ENCODE data around the gene HIVEP3. TPM values are rescaled to one million over a fixed set of nuclear protein-coding genes. Genes with fewer than 3 reads are reported as not detected.
"Not testable (repeated sequence)": the region's sequence is repeated elsewhere in the genome, so short reads cannot be mapped to it uniquely, and the experiment has no call there.

Gene HIVEP3
- total RNA-seq, 2 donors from 2014 or later, result 4.0 to 5.4 TPM

DNA sequence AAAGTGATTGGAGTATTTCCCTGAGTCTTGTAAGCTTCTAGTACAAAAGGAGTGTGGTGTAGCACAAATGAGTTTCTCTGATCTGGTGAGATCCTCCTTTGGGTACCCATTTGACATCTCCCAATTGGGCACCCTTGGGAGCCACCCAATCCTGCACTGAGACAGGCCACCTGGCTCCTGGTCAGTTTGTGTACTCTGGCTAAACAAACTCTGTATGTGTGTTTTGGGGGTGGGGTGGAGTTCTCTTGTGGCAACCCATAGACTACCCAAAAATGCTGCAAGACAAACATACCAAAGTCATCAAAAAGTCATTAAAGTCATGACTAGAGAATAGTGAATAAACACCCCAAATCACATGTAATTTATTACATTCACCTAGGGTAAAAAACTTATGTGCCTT is 8.4 kb upstream of the HIVEP3 start:
- ATAC-seq, result no peak
- DNase-seq, result no peak
- intact Hi-C loops (cut with DNase I, micrococcal nuclease), result no loop called here

DNA sequence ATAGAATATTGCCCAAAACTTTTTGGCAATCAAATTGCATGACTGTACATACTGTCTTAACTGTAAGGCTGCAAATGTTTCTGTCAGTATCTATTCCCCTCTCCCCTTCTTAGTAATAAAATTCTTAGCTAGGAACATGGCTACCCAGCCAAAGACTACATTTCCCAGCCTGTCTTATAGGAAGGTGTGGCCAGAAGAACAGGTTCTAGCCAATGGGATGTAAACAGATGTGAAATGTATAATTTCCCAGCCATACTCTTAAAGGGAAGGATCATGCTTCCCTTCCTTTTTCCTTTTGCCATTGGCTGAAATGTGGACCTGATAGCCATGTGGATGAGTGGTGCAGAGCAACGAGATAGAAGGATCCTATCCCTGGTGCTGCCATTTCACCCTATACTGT is 7.0 kb upstream of the HIVEP3 start:
- intact Hi-C loops (cut with DNase I, micrococcal nuclease), result no loop called here
- ATAC-seq, result peak; percentile 84

DNA sequence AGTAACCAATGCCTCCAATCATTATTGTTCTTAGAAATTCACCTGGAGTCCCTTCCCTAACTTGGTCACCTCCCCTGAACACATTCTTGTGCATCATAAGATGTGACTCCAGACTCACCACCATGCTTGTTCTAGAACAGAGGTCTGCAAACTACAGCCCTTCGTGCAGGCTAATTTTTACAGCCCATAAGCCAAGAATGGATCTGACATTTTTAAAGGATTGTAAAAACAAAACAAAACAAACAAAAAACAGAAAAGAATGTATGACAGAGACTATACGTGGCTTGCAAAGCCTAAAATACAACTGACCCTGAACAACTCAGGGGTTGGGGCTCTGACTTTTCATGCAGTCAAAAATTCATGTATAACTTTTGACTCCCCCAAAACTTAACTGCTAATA is 6.2 kb upstream of the HIVEP3 start:
- ATAC-seq, result no peak
- no peak for DNase-seq

More for the DNA sequence above, 7.0 kb upstream of the HIVEP3 start:
- DNase-seq, result no peak

DNA sequence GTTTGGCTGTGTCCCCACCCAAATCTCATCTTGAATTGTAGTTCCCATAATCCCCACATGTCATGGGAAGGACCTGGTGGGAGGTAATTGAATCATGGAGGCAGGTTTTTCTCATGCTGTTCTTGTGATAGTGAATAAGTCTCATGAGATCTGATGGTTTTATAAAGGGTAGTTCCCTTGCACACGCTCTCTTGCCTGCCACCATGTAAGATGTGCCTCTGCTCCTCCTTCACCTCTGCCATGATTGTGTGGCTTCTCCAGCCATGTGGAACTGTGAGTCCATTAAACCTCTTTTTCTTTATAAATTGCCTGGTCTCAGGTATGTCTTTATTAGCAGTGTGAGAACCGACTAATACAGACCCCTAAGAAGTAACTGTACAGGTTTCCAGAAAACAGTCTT is 2.5 kb upstream of the HIVEP3 start:
- DNase-seq; ATAC-seq; intact Hi-C loops (cut with DNase I, micrococcal nuclease): not testable (repeated sequence)

More for the DNA sequence above, 6.2 kb upstream of the HIVEP3 start:
- intact Hi-C loops (cut with DNase I, micrococcal nuclease), result no loop called here

DNA sequence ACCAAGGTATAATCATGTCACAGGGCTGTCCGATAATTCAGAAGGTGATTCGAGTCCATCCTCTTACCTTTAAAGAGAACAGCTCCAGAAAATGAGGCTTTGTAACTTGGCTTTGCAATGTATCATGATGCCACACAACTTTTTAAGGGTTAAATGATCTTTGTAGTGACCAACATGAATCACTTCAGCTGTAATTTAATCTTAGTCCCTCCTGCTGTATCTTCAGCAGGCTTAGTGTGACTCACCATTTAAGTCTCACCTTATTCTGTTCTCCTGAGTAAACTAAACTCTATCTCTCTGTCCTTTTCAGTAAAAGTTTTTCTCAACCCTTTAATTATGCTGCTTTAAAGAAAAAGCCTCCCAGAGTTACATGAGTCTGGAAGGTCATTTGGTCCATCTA is 1.9 kb upstream of the HIVEP3 start:
- ATAC-seq (no peak), DNase-seq (no peak)
- intact Hi-C loops (cut with DNase I, micrococcal nuclease), result no loop called here

DNA sequence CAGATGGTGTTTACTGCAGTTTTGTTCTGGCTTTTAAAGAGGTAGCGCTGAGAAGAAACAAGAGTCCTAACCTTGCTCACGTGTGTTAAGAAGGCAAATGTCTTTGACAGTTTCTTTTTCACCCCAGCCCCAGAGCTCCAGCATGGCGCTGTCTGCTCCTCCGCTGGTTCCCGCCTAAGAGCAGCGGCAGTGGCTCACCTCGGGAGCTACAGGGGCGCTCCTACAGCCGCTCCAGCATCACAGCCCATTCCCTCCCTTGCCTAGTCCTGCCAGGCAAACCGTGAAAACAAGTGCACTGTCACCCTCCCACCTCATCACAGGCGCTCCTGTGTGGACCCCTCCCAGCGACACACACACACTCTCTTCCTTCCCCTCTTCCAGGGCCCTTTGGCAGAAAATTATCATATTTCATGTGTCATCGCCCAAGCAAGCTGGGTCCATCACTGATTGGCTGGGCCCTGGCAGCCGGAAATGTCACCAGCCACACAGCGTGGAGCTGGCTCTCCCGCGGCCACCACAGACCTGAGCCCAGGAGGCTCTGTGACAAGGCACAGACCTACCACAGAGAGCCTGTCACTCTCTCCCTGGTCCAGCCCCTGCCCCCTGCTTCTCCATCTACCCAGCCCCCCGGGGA is 1.2 kb upstream of the HIVEP3 start:
- intact Hi-C loops (cut with DNase I, micrococcal nuclease), result no loop called here
- DNase-seq, result no peak
- peak; percentile 24 for ATAC-seq

DNA sequence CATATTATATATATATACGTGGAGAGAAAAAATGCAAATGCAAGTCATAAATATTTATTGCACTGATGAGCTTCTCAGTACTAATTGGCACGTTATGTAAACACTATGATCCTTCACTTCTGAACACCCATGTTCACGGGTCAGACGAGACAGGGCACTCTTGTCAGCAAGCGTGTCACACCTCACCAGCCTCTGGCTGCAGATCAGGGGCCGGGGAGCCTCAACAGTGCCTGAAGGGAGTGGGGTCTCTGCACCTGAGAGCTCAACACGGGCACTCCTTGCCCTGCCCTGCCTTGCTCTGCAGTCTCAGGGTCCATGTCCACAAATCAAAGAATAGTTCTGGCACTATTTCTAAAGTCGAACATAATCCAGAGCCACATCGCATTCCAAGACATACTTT is 409 bp upstream of the HIVEP3 start:
- ATAC-seq (no peak), DNase-seq (no peak)
- intact Hi-C loops (cut with DNase I, micrococcal nuclease), result no loop called here

- ATAC-seq, result peak; percentile 79
- intact Hi-C loops (cut with DNase I, micrococcal nuclease), result no loop called here
- DNase-seq, result peak in 1 of 2 donors; percentile 53
These were observed 780 bp downstream of the HIVEP3 start for GRCh38 chr1:41917835-41918449.

DNA sequence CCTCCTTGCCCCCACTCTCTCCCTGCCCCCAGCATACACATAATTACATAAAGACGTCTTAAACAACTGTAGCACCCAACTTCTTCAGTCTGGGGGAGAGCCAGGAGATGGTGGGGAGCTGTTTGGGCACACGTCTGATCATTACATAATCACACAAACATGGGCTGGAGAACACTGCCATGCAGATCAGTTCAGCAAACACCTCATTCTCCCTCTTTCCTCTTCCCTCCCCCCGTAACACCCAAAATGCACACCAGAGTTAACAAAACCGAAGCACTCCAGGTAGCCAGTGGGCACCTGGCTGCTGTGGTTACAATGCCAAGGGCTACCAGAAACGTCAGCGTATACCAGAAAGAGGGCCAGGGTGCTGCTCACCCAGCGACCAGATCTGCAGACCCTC is 1.6 kb downstream of the HIVEP3 start:
- intact Hi-C loops (cut with DNase I, micrococcal nuclease), result no loop called here
- no peak for DNase-seq
- ATAC-seq, result no peak

GRCh38 chr1:41915786-41916571 is 2.7 kb downstream of the HIVEP3 start:
- DNase-seq, result peak; percentile 58 to 59
- intact Hi-C loops (cut with DNase I, micrococcal nuclease), result no loop called here
- ATAC-seq, result peak; percentile 76

- no peak for DNase-seq
- intact Hi-C loops (cut with DNase I, micrococcal nuclease), result no loop called here
- peak; percentile 46 for ATAC-seq
These were observed 4.2 kb downstream of the HIVEP3 start for GRCh38 chr1:41914516-41914915.

- DNase-seq (no peak), ATAC-seq (no peak)
- intact Hi-C loops (cut with DNase I, micrococcal nuclease), result no loop called here
These were observed 5.7 kb downstream of the HIVEP3 start for GRCh38 chr1:41913014-41913413.

GRCh38 chr1:41908288-41908895 is 10.3 kb downstream of the HIVEP3 start:
- intact Hi-C loops (cut with DNase I, micrococcal nuclease), result no loop called here
- DNase-seq (no peak), ATAC-seq (no peak)

DNA sequence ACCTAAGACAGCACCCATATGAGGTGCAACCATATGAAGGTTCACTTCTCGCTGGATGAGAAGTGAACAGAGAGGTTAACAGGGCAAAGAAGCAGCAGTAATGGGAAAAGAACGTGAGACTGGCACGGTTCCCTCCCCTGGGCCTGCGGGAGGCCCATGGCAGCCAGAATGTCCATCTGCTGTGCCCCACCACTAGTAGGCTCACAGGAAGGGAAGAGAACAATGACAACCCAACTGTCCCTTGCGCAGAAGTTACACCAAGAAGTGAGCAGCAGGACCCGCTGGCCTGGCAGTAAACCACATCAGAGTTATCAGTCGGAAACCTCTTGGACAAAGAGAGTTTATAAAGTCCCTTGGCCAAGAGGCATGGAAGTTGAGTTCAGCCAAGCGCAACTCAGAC is 11.3 kb downstream of the HIVEP3 start:
- intact Hi-C loops (cut with DNase I, micrococcal nuclease), result no loop called here
- ATAC-seq (no peak), DNase-seq (no peak)

- intact Hi-C loops (cut with DNase I, micrococcal nuclease), result no loop called here
- ATAC-seq (no peak), DNase-seq (no peak)
These were observed 11.8 kb downstream of the HIVEP3 start for GRCh38 chr1:41906943-41907342.

DNA sequence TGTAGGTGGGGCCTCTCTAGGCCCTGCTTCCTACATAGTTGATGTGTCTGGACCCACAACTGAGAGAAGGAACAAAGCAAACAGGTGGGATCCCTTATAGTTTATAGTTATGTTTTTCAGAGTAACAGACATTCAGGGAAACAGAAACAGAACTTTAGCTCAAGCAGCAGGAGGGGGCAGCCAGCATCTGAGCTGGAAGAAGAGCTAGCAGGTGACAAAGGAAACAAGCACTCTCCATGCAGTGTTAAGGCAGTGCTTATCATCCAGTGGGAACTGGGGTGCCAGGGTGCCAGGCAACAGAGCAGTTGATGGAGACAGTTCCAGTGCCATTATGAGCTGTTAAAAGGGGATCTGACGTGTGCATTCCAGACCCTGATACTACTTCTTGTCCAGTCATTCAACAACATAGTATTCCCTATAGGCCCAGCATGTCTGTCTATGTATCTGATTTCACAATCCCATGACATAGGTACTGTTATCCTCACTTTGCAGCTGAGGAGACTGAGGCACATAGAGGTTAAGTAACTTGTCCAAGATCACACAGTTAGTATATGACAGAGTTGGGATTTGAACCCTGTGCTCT is 13.5 kb downstream of the HIVEP3 start:
- ATAC-seq, result no peak
- DNase-seq, result no peak
- intact Hi-C loops (cut with DNase I, micrococcal nuclease), result no loop called here

- DNase-seq (no peak), ATAC-seq (no peak)
- intact Hi-C loops (cut with DNase I, micrococcal nuclease), result no loop called here
These were observed 16.1 kb downstream of the HIVEP3 start for GRCh38 chr1:41902664-41903063.

DNA sequence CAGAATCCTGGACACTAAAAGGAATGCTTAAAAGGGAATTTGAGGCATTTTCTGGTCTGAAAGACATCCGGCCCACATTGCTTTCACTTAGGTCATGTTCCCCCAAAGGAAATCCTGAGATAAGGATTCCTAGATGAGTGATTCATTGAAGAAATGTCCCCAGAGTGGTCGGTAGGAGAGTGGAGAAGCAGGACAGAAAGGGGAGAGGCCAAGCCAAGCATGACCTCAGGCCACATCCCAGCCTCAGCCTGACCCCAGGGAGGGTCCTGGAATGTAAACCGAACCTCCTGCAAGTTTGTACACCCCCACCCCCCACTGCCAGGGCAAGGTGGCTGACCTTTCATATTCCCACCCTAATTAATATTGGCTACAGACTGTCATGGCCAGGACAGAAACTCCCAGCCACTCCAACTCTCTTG is 16.6 kb downstream of the HIVEP3 start:
- ATAC-seq, result no peak
- intact Hi-C loops (cut with DNase I, micrococcal nuclease), result no loop called here
- no peak for DNase-seq

DNA sequence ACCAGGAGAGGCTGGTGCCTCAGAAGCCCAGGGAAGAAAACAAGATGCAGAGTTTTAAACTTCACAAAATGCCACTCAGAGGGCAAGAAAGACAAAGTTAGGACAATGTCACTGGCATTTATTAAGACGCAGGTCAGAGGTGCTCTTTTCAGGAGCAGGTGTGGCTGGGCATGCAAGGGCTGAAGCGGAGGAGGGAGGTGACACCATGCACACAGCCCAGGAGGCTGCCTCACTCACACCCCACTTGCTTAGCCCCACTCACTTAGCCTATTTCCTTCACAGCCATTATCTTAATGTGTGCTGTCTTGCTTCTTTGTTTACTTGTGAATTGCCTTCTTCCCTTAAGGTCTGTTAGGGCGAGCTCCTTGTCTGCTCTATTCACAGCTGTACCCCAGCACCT is 17.2 kb downstream of the HIVEP3 start:
- intact Hi-C loops (cut with DNase I, micrococcal nuclease), result no loop called here
- DNase-seq (no peak), ATAC-seq (peak; percentile 43)
